GM19238 (cell line): ENCODE measurements around the gene RPS21.

ENCODE experiments used
- DNase-seq: peaks from one replicate; pipeline ENCODE4 v3.0.0; 2011; ENCODE audit warnings: low spot score; ENCODE audit not compliant: insufficient read length

Gene RPS21

DNA sequence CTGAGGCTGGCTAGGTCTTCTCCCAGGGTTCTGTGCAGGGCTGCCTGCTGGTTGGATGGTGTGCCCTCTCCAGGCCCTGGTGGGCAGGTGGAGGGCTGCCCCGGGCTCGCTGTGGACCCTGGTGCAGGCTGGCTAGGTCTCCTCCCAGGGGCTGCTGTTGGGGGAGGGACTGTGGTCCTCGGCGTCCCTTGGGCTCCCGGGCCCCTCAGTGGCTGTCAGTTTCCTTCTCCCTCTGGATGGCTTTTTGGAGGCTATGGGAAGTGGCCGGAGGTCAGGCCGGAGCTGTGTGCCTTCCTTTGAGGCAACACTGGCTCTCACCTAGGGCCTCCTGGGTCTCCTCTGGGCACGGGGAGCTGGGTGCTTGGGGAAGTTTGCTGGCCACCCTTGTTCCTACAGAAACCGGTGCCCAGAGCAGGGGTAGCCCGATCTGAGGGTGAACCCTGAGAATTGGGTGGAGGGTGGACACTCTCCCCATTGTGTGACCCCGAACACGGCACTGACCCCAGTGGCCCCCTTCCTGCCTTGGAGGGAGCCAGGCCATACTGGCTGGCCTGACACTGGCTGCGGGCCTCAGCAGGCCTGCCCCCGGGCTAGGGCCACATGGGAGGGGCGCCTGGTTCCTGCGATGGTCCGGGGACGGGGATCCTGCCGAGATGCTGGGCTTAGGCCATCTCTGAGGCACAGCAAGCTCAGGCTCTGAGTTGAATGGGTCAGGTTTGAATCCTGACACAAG, 24.0 kb downstream of the RPS21 start:
- DNase-seq = no peak

DNA sequence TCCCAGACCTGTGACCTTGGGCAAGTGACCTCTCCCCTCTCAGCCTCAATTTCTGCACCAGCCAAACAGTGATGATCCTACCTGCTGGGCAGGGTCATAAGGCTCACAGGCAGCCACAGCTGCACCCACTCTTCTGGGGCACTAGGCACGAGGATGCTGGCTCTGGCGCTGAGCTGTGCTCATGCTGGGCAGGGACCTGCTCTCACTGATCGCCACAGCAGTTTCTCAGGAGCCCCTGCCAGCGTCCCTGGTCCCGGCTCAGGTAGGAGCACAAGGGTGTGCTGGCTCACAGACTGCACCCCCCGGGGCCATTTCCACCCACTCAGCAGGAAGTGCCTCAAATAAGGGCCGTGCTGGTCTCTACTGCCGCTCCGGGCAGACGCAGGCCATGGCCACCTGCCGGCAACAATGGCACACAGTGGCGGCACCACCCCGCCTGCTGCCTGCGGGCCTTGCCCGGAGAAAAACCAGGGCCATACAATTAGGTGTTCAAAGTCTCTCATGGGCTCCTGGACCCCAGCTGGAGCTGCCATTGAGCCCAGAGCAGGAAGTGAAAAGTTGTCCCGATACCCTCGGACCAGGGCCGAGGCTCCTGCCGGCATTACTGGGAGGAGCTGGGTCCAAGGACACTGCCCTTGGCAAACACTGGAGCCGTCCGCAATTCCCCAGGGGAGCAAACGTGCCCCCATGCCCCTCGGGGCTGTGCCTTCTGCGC, 24.7 kb downstream of the RPS21 start:
- DNase-seq = no peak

DNA sequence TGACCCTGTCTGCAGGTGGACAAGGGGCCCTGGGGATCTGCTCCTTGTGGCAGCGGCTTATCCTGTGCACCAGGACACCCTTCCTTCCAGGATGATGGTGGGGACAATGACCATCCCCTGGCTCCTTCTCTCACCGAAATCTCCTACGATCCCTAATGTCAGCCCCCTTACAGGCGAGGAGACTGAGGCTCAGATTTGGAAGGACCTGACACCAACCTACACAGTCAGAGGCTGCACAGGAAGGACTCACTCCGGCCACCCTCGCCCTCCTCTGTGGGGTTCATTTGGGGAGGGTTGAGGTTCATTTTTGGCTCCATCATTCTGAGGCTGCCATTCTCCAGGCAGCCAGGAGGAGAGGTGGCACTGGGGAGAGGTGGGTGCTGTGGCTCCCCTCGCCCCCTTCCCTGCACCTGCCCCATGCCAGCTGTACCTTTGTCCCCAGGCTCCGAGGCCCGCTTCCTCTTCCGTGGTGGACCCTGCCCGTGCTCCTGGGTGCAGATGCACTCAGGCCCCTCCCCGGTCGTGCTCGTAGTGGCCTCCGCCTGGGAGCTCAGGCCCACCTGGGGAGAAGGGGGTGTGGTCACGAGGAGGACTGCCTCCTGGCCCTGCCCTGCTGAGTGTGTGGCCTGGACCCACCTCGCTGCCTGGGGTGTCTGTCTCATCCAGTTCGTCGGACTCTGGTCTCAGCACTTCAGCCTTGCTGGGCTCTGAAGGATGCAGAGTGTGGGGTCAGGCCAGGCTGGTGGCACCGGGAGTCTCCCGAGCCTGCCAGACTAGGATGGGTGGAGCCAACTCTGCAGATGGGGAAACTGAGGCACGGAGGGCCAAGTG, 25.5 kb downstream of the RPS21 start:
- DNase-seq = no peak

DNA sequence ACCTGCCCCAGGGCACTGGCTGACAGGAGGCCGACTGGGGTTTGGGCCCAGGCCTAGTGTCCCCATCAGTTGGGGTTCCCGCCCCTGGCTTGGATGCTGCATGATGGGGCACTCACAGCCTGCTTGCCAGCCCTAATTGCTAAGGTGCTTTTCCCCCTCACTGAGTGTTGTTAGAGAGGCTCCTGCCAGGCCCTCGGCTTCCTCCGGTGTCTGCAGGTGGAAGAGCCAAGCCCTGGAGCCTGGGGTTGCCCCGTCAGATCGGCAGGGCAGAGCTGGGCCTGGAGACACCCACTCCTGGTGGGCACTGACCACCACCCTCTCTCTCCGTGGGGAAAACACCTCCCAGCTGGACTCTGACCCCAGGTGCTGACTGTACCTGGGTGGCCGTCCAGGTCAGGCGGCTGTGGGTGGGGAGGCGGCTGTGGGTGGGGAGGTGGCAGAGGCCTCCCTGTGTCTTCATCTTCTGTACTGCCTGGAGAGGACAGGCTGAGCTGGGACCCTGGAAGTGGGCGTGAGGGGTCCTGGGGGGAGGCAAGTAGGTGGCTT, 26.2 kb downstream of the RPS21 start:
- no peak for DNase-seq

DNA sequence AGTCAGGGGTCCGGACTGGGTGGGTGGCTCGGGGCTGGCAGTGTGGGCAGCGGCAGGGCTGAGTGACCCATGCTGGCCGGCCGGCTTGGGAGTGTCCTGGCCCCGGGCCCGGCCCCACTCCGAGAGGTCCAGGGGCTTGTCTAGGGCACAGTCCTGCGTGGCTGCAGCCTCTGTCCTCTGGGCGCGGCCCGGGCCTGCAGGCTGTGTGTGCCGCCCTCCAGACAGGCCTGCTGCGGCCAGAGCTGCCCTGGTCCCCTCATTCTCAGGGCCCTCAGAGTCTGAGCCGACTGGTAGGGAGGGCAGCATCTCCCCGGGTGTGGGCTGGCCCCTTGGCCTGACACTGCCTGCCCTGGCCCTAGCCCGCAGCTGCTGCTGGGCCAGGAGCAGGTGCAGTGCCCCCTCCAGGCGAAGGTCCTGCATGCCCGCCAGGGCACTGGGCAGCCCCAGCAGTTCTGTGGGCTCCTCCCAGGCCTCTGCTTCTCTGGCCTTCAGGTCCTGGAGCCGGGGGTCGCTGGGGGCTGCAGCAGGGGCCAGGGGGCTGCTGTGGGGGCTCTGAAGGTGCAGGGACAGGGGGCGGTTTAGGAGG, 27.1 kb downstream of the RPS21 start:
- no peak for DNase-seq

DNA sequence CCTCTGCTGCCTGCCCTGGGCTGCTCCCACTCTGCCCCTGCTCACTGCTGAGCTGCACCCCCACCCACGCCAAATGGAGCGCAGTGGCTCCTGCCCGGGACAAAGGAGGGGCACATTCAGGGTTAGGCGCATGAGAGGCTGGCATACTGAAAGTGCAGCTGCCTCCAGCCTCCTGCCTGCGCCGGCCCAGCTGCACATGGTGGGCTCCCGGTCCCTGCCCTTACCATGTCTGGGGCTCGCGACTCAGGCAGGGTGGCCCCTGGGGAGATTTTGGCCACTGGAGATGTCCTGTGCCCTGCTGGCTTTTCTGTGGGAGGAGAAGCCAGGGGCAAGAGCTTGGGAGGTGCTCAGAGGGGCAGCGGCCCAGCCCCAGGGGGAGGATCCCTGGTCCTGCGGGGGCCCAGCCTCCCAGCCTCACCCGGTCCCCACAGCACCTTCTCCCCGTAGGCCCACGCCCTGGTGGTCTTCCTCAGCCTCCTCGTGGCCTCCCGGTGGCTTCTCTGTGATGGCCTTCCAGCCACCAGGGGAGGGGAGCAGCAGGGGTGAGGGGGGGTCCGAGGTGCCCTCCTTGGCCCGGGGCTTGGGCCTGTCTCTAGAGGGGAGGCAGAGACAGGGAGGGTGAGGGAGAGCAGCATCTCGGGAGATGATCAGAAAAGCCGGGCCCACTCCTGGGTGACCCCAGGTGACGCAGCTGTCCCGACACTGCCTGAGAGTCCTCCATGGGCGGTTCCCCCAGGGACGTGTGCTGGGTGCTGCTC, 28.6 kb downstream of the RPS21 start:
- DNase-seq = no peak

DNA sequence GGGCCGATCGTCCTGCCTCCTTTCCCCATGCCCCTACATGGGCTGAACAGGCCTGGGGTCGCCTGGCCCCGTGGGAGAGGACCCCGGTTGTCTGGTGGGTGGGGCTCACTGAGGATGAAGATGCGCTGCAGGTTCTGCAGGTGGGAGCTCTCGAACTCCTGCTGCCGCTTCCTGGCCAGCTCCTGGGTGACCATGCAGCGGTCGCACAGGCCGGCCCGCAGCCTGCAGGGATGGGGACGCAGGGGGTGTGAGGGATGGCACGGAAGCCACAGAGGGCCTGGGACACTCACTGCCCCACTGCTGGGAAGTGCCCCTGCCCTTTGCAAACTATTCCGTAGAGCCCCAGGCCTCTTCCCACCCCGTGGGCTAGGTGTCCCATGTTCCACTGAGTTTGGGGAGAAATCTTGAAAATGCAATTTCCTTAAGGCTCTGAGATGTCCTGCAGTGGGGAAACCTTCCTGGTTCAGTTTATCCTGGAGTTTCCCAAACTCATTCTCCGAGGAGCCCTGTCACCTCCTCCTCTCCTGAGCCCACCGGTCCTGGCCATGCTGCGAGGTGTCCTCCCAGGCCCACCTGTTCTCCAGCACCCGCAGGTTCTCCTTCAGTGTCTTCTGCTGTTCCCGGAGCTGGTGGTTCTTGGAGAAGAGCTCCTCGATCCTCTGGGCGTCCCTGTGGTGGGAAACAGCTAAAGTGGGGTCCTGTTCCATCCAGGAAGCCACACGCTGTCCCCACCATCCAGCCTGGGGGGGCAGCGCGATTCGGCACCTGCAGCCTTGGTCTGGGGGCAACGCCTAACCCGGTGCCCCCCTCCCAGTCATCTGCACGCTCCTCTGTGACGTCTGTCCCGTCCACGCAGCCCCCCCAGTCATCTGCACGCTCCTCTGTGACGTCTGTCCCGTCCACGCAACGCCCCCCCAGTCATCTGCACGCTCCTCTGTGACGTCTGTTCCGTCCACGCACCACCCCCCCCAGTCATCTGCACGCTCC, 30.0 kb downstream of the RPS21 start:
- no peak for DNase-seq

DNA sequence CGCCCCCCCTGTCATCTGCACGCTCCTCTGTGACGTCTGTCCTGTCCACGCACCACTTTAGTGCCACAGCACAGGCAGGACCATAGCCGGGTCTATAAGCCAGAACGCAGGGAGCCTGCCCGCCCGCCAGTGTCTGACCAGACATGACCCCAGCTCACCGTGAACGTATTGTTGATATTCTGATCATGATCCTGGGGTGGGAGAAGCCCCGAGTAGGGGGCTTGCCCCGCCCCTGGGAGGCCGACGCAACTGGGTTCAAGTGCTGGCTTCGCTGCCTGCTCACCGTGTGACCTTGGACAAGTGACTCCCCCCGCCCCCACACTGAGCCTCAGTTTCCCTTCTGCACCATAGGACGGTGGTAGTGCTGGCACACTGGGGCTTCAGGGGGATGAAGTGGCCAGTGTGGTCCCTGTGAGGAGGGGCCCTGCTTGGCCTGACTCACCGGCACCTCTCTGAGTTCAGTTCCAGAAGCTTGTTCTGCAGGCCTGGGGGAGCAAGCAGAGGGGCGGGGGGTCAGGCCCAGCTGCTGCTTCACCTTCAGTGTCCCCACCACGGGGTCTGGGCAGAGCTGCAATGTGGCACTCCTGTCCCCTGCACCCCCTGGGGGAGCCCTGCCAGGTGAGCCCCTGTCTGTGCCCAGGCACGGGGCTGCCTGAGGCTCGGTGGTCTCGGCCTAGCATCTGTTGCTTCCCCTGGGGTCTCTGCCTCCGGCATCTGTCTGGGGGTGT, 31.2 kb downstream of the RPS21 start:
- no peak for DNase-seq

DNA sequence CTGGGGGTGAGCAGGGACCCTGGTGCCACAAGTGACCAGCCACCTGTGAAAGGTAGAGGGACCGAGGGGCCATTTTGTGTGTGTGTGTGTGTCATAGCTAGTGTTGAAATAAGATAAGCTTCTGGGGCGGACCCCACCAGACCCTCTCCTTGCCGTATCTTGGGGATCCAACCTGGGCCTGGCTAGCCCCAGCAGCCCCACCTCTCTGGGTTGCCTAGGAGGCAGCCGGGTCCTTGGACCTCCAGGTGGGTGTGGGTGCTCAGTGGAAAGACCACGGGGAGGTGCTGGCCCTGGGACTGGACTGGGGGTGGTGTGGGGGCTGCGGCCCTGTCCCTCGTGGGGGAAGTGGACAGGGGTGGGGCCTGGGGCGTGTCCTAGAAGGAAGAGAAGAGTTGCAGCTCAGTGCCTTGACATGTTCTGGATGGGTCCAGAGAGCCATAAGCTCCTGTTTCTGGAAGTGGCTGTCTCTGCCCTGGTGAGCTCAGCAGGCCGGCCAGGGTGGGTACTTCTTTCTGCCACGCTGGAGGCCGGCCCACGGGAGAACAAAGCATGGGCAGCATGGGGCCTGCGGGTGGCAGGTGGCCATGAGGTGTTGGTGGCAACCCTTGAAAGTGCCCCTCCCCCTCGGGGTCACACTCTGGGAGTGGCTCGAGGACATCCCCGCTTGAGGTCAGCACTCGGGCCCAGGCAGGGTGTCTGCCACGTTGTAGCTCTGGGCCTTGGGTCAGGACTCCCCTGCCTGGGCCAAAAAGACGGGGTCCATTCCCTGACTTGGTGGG, 32.0 kb downstream of the RPS21 start:
- no peak for DNase-seq

DNA sequence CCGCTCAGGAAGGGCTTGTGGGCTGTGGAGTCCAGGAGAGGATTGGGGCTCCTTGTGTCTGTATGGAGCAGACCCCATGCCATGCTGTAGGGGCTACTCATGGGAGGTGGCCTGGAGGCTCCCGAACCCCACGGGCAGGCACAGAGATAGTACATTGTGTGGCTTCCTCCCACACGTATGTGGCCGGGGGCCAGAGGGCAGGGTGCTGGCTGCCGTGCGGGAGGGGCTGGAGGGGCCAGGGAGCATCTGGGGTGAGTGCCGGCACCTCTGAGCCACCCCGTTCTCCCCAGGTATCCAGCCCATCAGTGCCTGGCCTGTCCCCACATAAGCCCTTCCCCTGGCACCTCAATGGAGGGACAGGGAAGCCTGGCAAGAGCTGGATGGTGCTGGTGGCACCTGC, 32.9 kb downstream of the RPS21 start:
- DNase-seq = no peak

DNA sequence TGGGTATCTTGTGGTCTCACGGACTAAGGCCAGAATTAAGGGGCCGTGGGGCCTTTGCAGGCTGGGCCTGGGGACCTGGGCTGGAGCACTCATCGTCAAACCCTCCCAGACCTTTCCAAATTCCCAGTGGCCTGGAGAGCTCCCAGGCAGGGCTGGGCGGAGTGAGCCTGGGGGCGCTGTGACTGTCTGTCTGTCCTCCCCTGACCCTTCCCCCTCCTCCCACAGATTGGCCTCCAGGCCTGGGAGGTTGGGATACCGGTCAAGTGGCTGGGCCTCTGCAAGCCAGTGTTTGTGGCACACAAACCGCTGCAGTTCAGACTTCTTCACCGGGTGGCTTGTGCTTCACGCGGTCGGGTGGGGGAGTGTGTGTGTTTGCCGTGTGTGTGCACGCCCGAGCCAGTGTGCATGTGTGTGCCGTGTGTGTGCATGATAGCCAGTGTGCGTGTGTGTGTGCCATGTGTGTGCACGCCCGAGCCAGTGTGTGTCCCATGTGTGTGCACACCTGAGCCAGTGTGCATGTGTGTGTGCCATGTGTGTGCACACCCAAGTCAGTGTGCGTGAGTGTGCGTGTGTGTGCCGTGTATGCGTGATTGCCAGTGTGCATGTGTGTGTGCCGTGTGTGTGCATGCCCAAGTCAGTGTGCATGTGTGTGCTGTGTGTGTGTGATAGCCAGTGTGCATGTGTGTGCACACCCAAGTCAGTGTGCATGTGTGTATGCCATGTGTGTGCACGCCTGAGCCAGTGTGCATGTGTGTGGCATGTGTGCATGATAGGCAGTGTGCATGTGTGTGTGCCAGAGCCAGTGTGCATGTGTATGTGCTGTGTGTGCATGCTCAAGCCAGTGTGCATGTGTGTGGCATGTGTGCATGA, 34.2 kb downstream of the RPS21 start:
- no peak for DNase-seq

DNA sequence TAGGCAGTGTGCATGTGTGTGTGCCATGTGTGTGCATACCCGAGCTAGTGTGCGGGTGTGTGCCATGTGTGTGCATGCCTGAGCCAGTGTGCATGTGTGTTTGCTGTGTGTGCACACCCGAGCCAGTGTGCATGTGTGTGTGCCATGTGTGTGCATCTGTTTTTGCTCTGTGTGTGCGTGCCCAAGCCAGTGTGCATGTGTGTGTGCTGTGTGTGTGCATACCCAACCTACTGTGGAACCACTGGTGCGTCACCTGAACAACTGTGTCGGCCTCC, 34.8 kb downstream of the RPS21 start:
- DNase-seq = no peak

DNA sequence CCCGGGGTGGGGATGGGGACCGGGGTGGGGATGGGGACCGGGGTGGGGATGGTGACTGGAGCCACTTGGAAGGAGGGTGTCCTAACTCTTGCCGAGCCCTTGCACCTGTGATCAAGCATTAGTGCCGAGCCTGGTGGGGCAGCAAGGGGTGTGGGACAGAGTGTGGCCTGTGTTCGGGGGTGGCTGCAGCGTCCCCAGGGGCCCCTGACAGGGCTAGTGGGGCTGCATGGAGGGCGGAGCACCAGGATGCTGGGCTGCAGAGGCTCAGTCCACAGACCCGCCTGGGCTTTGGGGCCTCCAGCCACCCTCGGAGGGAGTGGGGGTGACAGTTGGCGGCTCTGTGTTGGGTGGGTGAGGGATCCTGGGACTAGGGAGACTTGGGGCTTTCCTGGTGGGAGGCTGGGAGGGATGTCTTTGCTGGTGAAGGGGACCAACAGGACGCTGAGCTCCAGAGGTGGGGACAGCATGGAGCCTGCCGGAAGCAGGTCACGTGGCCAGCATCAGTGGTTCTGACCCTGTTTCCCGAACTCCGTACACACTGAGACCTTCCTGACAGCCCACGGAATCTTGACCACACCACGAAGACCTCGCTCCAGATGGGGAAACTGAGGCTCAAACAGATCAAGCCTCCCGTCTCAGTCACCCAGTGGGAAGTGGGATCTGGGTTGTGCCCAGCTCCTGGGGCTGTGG, 35.9 kb downstream of the RPS21 start:
- no peak for DNase-seq

DNA sequence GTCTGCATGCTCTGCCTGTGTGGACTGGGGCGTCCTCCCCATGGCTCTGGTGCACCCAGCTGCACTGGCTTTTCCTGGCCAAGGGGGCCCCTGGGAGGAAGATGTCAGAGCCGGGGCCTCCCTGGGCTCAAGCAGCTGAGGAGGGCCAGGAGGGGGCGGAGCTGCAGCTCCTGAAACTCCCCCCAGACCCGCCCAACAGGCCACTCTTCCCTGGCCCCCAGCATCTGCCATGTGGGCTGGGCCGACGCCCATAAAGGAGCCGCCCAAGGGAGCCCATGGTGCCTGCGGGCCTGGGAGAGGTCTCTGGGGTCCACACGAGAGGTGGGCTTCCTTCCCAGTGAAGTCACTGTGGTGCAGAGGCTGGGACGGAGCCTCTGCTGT, 36.4 kb downstream of the RPS21 start:
- no peak for DNase-seq

DNA sequence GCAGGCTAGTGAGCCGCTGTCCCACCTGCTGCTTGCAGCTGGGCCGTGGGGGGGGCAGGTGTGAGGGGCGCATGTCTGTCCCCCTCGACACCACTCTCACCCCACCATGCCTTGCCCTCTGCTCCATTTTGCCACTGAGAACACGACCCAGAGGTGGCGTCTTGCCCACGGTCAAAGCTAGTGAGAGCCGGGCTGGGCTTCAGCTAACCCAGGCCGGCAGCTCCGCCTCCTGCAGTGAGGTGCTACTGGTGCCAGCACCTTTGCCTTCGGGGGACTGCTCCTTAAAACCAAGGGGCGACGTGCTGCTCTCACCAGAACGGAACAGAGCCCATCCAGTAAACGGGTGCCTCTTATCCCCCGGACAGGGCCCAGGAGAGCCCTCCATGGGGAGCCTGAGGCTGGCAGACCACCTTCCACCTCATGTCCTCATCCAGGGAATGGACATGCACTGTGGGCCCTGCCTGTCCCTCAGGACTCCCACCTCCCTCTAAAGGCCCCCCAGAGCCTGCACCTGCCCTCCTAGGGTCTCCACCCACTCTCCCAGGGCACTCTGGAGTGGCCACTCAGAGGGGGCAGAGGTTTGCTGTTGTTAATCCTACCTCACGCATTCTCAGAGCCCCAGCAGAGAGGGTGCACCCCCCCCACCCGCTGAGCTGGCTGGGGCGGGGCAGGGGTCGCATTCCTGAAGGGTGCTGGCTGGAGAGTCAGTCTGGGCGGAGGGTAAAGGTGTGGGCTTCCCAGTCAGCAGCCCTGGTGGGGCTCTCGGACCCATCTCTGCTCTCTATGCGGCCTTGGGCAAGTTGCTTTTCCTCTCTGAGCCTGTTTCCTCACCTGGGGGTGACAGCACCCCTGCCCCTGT, 37.6 kb downstream of the RPS21 start:
- no peak for DNase-seq
